Upper lobe of left lung (tissue), 6 donors: ENCODE data around the gene PKNOX2. TPM values are rescaled to one million over a fixed set of nuclear protein-coding genes. Genes with fewer than 3 reads are reported as not detected.

Source experiments
- ATAC-seq, 2 donors: fragments of 200-7000 bp; cut with Tn5 transposase; one replicate each; pipeline ENCODE4 v1.9.1; 2022; ENCODE audit warnings: mild to moderate bottlenecking in 2 of 2, moderate library complexity in 2 of 2; ENCODE audit not compliant: low FRiP score in 2 of 2
- DNase-seq, 2 donors: peaks; one replicate each; pipeline ENCODE4 v3.0.0-alpha.2; 2019 to 2020
- H3K27ac ChIP-seq, 4 donors: fragments of 200-600 bp; sonication (generic); one replicate each; pipeline ENCODE4 v1.5.1; 2016 to 2019
- H3K27me3 ChIP-seq, 4 donors: fragments of 200-600 bp; sonication (generic); one replicate each; pipeline ENCODE4 v1.5.1; 2017 to 2019
- H3K36me3 ChIP-seq, 4 donors: fragments of 200-600 bp; sonication (generic); one replicate each; pipeline ENCODE4 v1.5.1; 2016 to 2019
- H3K4me1 ChIP-seq, 4 donors: fragments of 200-600 bp; sonication (generic); one replicate each; pipeline ENCODE4 v1.5.1; 2018 to 2019
- H3K4me3 ChIP-seq, 4 donors: fragments of 200-600 bp; sonication (generic); one replicate each; pipeline ENCODE4 v1.5.1; 2017 to 2019; ENCODE audit warnings: mild to moderate bottlenecking in 2 of 4, moderate library complexity in 1 of 4
- H3K9me3 ChIP-seq, 4 donors: fragments of 200-600 bp; sonication (generic); one replicate each; pipeline ENCODE4 v1.5.1; 2018 to 2019
- EP300 ChIP-seq, 4 donors: sonication (generic); formaldehyde crosslinking; IDR thresholded peaks; one replicate each; pipeline ENCODE4 v1.5.1; 2017; ENCODE audit warnings: antibody characterized with exemption in 4 of 4, control low read depth in 2 of 4
- POLR2A ChIP-seq, 4 donors: fragments of 450-650 bp; IDR thresholded peaks; one replicate each; pipeline ENCODE4 v1.5.1; 2016 to 2017; ENCODE audit warnings: antibody characterized with exemption in 4 of 4, mild to moderate bottlenecking in 2 of 4
- POLR2AphosphoS5 ChIP-seq, 2 donors: sonication (generic); formaldehyde crosslinking; IDR thresholded peaks; one replicate each; pipeline ENCODE4 v1.5.1; 2017; ENCODE audit warnings: antibody characterized with exemption in 2 of 2
- WGBS, 2 donors: methylation state at CpG; one replicate each; pipeline ENCODE4 v1.1.5; 2017 to 2018; 5-methylcytosine and 5-hydroxymethylcytosine counted together
- total RNA-seq, 6 donors: library from RNA; depleted of rRNA in 4 of 6; stranded (reverse); fragments of >200 nt in 4 of 6; gene quantifications; one replicate each; pipeline versions ENCODE4 v1.1.0 to v1.2.1, GENCODE V29; 2016 to 2021
- TF ChIP-seq, protein P1 (sequence below), 6 experiments: fragments of 450-650 bp in 4 of 6; fragments of 200-600 bp in 2 of 6; sonication (generic) in 2 of 6; IDR thresholded peaks; one replicate each; pipeline ENCODE4 v1.5.1; 2016 to 2019; ENCODE audit warnings: antibody characterized with exemption in 6 of 6
- donor health status: DM: no; HTN: no; CAD: no; lungs with moderate emphysema.
- donor health status: DM: no; HTN: yes; CAD: no; lungs with severe emphysema.

Gene PKNOX2
- total RNA-seq, 6 donors from 2014 or later = 2.9 to 15.5 (median 8.4) TPM

DNA sequence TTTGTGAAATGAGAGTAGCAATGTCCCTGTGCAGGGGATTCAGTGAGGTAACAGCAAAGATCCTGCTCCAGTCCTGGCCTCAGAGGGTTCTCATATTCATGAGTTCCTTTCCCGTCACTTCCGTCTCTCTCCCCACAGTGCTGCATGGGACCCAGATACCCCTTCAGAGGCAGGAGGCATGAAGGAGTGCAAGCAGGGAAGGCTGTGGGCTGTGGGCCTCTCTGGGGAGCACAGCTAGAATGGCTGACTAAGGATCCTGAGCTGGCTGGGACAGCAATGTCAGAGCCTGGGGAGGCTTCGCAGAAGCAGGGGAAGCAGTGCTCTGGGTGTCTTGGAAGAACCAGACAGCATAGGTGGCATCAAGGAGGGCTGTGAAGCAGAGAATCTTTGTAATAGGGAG lies 13.0 kb downstream of the PKNOX2 start:
- WGBS, 2 donors = 57 to 77% methylated on average over 3 of the region's 3 CpGs
- Histone ChIP-seq H3K4me3 (no peak overlapping the region), H3K4me1 (no peaks in the 10 kb centered on the region), H3K27me3 (no peaks in the 10 kb centered on the region), H3K27ac (no peak overlapping the region), H3K9me3 (no peaks in the 10 kb centered on the region), H3K36me3 (no peaks in the 10 kb centered on the region)
- ATAC-seq (no peak), DNase-seq (no peak)
- TF ChIP-seq EP300 (IDR thresholded peaks at IDR 0.05) (no peak), POLR2A (IDR thresholded peaks at IDR 0.05) (no peak), POLR2AphosphoS5 (IDR thresholded peaks at IDR 0.05) (no peak)
- TF ChIP-seq, protein P1, sequence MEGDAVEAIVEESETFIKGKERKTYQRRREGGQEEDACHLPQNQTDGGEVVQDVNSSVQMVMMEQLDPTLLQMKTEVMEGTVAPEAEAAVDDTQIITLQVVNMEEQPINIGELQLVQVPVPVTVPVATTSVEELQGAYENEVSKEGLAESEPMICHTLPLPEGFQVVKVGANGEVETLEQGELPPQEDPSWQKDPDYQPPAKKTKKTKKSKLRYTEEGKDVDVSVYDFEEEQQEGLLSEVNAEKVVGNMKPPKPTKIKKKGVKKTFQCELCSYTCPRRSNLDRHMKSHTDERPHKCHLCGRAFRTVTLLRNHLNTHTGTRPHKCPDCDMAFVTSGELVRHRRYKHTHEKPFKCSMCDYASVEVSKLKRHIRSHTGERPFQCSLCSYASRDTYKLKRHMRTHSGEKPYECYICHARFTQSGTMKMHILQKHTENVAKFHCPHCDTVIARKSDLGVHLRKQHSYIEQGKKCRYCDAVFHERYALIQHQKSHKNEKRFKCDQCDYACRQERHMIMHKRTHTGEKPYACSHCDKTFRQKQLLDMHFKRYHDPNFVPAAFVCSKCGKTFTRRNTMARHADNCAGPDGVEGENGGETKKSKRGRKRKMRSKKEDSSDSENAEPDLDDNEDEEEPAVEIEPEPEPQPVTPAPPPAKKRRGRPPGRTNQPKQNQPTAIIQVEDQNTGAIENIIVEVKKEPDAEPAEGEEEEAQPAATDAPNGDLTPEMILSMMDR (IDR thresholded peaks at IDR 0.05) = no peak

DNA sequence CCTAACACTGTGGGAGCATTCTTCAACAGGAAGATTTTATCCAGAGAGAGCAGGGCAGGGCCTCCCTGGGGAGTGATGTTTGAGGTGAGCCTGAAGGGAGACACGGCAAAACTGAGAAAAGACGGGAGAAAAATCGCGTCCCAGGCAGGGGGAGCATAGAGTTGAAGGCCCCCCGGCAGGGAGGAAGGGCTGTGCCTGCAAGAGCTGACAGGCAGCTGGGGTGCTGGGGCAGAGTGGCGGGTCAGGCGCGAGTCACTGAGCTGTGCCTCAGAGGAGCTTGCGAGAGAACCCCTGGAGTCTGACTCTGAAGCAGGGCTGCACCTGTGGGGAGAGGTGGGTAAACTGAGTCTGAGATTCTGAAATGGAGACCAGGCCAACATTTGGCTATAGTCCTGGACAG lies 14.8 kb downstream of the PKNOX2 start:
- ATAC-seq (no peak), DNase-seq (peak in 1 of 2 donors; percentile 67)
- Histone ChIP-seq H3K4me3 (no peak overlapping the region), H3K9me3 (no peaks in the 10 kb centered on the region), H3K27ac (no peak overlapping the region), H3K27me3 (no peaks in the 10 kb centered on the region), H3K4me1 (no peaks in the 10 kb centered on the region), H3K36me3 (no peaks in the 10 kb centered on the region)
- TF ChIP-seq EP300 (IDR thresholded peaks at IDR 0.05) (no peak), POLR2AphosphoS5 (IDR thresholded peaks at IDR 0.05) (no peak), POLR2A (IDR thresholded peaks at IDR 0.05) (no peak)
- TF ChIP-seq, protein P1 (IDR thresholded peaks at IDR 0.05) = no peak
- WGBS, 2 donors = 72 to 82% methylated on average over 9 of the region's 9 CpGs

DNA sequence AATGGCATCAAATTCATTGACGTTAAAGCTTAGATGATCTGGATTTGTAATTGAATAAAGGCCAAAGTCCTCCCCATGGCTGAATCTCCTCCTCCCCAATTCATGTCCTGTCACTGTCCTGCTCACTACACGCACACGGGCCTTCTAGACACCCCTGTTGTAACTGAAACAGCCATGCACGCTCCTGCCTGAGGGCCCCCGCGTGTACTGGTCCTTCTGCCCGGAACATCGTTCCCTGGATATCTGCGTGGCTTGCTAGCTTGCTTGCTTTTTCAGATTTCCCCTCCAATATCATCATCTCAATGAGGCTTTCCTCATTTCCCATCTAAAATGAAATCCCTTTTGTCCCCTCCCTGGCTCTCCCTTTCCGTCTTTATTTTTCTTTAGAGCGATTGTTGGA lies 15.3 kb downstream of the PKNOX2 start:
- Histone ChIP-seq H3K36me3 (no peaks in the 10 kb centered on the region), H3K27ac (no peak overlapping the region), H3K9me3 (no peaks in the 10 kb centered on the region), H3K27me3 (no peaks in the 10 kb centered on the region), H3K4me1 (no peaks in the 10 kb centered on the region), H3K4me3 (no peak overlapping the region)
- no peak for TF ChIP-seq POLR2AphosphoS5 (IDR thresholded peaks at IDR 0.05)
- 80 to 83% methylated on average over 11 of the region's 11 CpGs for WGBS, 2 donors
- DNase-seq (no peak), ATAC-seq (no peak)

DNA sequence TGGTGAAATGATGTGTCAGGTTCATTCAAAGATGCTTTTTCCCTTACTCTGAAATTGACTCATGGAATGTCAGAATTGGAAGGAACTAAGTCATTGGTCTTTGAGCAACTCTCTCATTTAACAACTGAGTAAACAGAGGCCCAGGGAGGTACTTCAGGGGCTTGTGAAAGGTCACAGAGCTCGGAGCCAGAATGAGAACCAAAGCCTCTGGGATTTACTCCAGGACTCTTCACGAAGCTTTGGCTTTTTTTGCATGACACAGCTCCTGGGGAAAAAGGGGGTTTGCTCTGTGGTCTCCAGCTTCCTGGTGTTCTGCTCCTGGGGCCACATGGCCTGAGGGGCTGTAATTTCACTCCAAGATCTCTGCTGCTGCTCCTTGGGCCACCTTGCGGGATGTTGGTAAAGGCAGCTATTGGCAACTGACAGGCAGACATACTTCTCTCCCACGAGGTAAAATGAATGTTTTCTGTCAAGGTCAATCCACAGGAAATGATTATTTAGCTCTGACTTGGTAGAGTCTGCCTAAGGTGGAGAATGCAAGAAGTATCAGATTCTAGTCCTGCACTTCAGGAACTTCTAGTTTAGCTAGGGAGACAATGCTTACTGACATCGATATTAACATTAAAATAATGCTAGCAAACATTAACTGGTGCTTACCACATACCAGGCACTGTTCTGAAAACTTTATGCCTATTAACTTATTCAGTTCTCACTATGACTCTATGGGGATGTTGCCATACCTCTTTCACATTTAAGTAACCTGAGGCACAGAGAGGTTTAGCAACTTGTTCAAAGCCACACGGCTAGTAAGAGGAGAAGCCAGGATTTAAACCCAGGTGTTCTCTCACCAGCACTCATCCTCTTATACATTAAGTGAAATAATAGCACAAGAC lies 16.1 kb downstream of the PKNOX2 start:
- no peak for DNase-seq
- no peak overlapping the region for H3K4me3 ChIP-seq
- no peaks in the 10 kb centered on the region for H3K4me1 ChIP-seq
- TF ChIP-seq EP300 (IDR thresholded peaks at IDR 0.05) (no peak), POLR2AphosphoS5 (IDR thresholded peaks at IDR 0.05) (no peak), POLR2A (IDR thresholded peaks at IDR 0.05) (no peak)
- TF ChIP-seq, protein P1 (IDR thresholded peaks at IDR 0.05) = no peak
- no peaks in the 10 kb centered on the region for H3K36me3 ChIP-seq
- H3K27me3 ChIP-seq = no peaks in the 10 kb centered on the region
- ATAC-seq = no peak
- H3K27ac ChIP-seq = no peak overlapping the region
- H3K9me3 ChIP-seq = no peaks in the 10 kb centered on the region
- WGBS, 2 donors = 48 to 58% methylated on average over 6 of the region's 6 CpGs

DNA sequence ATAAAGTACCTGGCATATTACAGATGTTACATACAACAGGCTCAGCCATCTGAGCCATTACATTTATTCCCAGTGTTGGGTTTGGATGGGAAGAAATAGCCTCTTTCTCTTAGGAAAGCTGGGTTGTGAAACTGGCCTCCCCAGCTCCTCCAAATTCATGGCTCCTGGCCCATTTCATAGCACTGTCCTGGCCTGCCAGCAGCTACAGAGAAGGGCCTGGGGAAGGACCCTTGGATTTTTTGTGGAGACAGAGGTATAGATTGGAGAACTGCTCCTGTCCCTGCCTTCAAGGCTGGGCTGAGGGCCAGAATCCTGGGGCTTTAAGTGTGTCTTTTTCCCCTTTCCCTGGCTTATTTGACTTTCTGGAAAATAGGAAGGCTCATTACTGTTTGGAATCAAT lies 18.0 kb downstream of the PKNOX2 start:
- H3K27ac ChIP-seq = no peak overlapping the region
- H3K9me3 ChIP-seq = no peaks in the 10 kb centered on the region
- ATAC-seq = no peak
- no peaks in the 10 kb centered on the region for H3K4me1 ChIP-seq
- H3K36me3 ChIP-seq = no peaks in the 10 kb centered on the region
- no peak for DNase-seq
- no peaks in the 10 kb centered on the region for H3K27me3 ChIP-seq
- TF ChIP-seq POLR2AphosphoS5 (IDR thresholded peaks at IDR 0.05) (no peak), POLR2A (IDR thresholded peaks at IDR 0.05) (no peak), EP300 (IDR thresholded peaks at IDR 0.05) (no peak)
- TF ChIP-seq, protein P1 (IDR thresholded peaks at IDR 0.05) = no peak
- H3K4me3 ChIP-seq = no peak overlapping the region
